GM12801 (cell line): ENCODE data around the gene C1orf105.

ENCODE experiments used
- CTCF ChIP-seq: IDR thresholded peaks from one replicate; pipeline ENCODE4 v1.5.1; 2011; ENCODE audit warnings: control low read depth; ENCODE audit not compliant: insufficient read length; ENCODE audit errors: extremely low read depth

Gene C1orf105

GRCh38 chr1:172507741-172508140, 87.3 kb downstream of the C1orf105 start:
- TF ChIP-seq CTCF, result no peak

DNA sequence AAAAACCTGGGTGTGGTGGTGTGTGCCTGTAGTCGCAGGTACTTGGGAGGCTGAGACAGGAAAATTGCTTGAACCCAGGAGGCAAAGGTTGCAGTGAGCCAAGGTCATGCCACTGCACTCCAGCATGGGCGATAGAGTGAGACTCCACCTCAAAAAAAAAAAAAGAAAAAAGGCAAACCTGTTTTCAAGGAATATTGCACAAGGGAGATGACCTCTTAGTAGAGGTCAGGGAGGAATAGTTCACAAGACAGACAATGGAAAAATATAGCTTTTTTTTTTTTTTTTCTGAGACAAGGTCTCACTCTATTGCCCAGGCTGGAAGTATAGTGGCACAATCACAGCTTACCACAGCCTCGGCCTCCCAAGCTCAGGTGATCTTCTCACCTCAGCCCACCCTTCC, 90.0 kb downstream of the C1orf105 start:
- TF ChIP-seq CTCF, result no peak

- TF ChIP-seq CTCF, result no peak
These were observed 92.1 kb downstream of the C1orf105 start for GRCh38 chr1:172512591-172512990.

DNA sequence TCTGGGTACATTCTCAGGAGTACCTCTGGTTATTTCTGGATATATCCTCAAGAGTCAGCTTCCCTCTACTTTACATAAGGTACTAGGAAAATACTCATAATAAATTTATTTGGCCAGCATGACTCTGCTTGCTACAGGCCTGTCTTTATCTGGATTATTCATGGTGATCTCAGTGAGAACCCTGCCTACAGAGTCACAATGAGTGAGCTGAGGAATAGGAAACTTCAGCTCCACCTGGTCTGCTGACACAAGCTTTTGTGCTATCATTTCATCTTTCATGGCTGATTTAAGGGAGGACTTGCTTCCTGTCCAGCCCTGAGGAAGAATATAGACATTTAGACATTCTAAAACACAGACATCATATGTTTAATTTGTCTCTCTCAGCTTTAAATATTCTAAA, 93.0 kb downstream of the C1orf105 start:
- no peak for TF ChIP-seq CTCF

- no peak for TF ChIP-seq CTCF
These were observed 93.6 kb downstream of the C1orf105 start for GRCh38 chr1:172514108-172514507.

DNA sequence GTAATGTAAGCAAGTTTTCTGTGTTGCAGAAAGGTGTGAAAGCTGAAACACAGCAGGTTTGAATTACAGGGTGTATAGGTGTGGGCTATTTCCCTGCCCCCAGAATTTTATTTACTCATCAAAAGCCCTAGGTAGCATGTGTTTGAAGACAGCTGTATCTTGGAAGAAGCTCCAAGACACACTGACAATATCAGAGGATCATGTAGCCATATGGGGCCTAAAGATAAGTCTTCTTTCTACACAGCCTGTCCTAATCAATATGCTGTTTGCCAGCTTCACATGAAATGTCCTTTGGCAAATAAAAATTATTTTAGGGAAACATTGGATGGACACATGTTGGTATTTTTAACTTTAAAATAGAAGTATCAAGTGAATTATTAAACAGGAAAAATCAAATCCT, 95.0 kb downstream of the C1orf105 start:
- no peak for TF ChIP-seq CTCF

DNA sequence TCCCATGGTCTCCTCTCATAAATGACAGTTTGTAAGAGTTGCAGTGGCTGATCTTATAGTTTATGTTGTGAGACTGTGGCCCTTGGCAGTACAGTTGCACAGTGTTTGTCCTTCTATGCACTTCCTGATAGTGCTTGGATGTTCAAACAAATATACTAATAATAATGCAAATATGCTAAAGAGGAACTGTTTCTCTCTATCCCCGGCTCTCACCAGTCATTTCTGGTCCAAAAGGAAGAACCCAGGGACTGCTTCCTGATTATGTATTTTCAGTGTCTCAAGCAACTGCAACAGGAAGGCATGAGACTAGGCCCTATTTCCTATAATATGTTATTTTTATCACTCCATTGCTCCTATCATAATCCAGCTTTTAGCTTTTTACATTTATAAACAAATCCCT, 95.4 kb downstream of the C1orf105 start:
- TF ChIP-seq CTCF, result no peak

DNA sequence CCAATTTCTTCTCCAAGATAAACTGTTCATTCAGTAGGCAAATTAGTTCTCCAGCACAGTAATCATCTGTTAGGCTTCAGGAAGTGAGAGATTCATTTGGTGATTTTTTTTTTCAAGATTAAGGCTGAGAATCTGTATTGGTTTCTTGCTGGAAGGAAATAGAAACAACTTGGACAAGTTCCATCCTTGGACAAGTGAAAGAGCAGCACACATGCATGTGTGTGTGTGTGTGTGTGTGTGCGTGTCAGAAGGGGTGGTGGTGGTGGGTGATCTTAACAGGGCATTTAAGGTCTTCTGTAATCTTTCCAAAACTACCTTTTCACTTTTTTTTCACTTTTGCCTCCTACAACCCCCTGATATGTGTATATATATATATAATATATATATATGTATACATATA, 96.6 kb downstream of the C1orf105 start:
- TF ChIP-seq CTCF, result no peak
